ENCODE measurements around the gene TPM3. TPM values are rescaled to one million over a fixed set of nuclear protein-coding genes. Genes with fewer than 3 reads are reported as not detected.

Gene TPM3
- polyA plus RNA-seq, 1 donor from 2014 or later: 356 TPM

- Histone ChIP-seq H3K4me3 (ENCODE audit: low read length) (no peak overlapping the region), H3F3A (ENCODE audit: insufficient read depth, low read length, poor library complexity, severe bottlenecking) (no peaks in the 10 kb centered on the region)
- TF ChIP-seq CTCF (IDR thresholded peaks at IDR 0.05; ENCODE audit: poor library complexity, severe bottlenecking): no peak
- TF ChIP-seq EP300 (conservative IDR thresholded peaks at IDR 0.05; ENCODE audit: poor library complexity, severe bottlenecking): no peak
Measured at GRCh38 chr1:154137888-154138287, 54.0 kb downstream of the TPM3 start.

GRCh38 chr1:154133256-154133655, 58.6 kb downstream of the TPM3 start:
- no peak overlapping the region for H3K27ac ChIP-seq (ENCODE audit: low read length)
- H4K20me1 ChIP-seq (ENCODE audit: insufficient read depth): no peaks in the 10 kb centered on the region
- H3K36me3 ChIP-seq (ENCODE audit: insufficient read depth, low read length): no peaks in the 10 kb centered on the region
- H2AFZ ChIP-seq (ENCODE audit: low read depth, low read length): no peak overlapping the region
- TF ChIP-seq TAF1 (IDR thresholded peaks at IDR 0.05; ENCODE audit: low read depth) (no peak), EP300 (conservative IDR thresholded peaks at IDR 0.05; ENCODE audit: poor library complexity, severe bottlenecking) (no peak), SMC3 (conservative IDR thresholded peaks at IDR 0.05; ENCODE audit: poor library complexity) (no peak), CTCF (IDR thresholded peaks at IDR 0.05; ENCODE audit: poor library complexity, severe bottlenecking) (no peak), MXI1 (conservative IDR thresholded peaks at IDR 0.05; ENCODE audit: poor library complexity, severe bottlenecking) (no peak), REST (IDR thresholded peaks at IDR 0.05; ENCODE audit: borderline replicate concordance) (no peak)
- H3K4me2 ChIP-seq (ENCODE audit: low read length): no peak overlapping the region
- no peaks in the 10 kb centered on the region for H3F3A ChIP-seq (ENCODE audit: insufficient read depth, low read length, poor library complexity, severe bottlenecking)
- no peak overlapping the region for H3K4me3 ChIP-seq (ENCODE audit: low read length)
- no peaks in the 10 kb centered on the region for H3K79me2 ChIP-seq (replicated peaks; ENCODE audit: insufficient read depth, low read length)
- no peaks in the 10 kb centered on the region for H3K9me3 ChIP-seq (ENCODE audit: low read length)
- no peaks in the 10 kb centered on the region for H3K27me3 ChIP-seq (ENCODE audit: insufficient read depth, low read depth, low read length)
- no peaks in the 10 kb centered on the region for H3K9me2 ChIP-seq (ENCODE audit: insufficient read depth, low read length)
- no peak overlapping the region for H3K9ac ChIP-seq (ENCODE audit: low read length)

More at GRCh38 chr1:154137888-154138287, 54.0 kb downstream of the TPM3 start:
- no peaks in the 10 kb centered on the region for H3K79me2 ChIP-seq (replicated peaks; ENCODE audit: insufficient read depth, low read length)
- no peaks in the 10 kb centered on the region for H3K9me3 ChIP-seq (ENCODE audit: low read length)
- no peak overlapping the region for H2AFZ ChIP-seq (ENCODE audit: low read depth, low read length)
- no peaks in the 10 kb centered on the region for H4K20me1 ChIP-seq (ENCODE audit: insufficient read depth)
- H3K4me2 ChIP-seq (ENCODE audit: low read length): no peak overlapping the region
- H3K27me3 ChIP-seq (ENCODE audit: insufficient read depth, low read depth, low read length): no peaks in the 10 kb centered on the region
- no peak overlapping the region for H3K9ac ChIP-seq (ENCODE audit: low read length)
- no peaks in the 10 kb centered on the region for H3K9me2 ChIP-seq (ENCODE audit: insufficient read depth, low read length)
- no peaks in the 10 kb centered on the region for H3K36me3 ChIP-seq (ENCODE audit: insufficient read depth, low read length)
- no peak overlapping the region for H3K27ac ChIP-seq (ENCODE audit: low read length)
